ENCODE measurements around the gene INTS14. TPM values are rescaled to one million over a fixed set of nuclear protein-coding genes. Genes with fewer than 3 reads are reported as not detected.

Gene INTS14
- total RNA-seq, 1 donor from 2014 or later: 49.5 TPM

DNA sequence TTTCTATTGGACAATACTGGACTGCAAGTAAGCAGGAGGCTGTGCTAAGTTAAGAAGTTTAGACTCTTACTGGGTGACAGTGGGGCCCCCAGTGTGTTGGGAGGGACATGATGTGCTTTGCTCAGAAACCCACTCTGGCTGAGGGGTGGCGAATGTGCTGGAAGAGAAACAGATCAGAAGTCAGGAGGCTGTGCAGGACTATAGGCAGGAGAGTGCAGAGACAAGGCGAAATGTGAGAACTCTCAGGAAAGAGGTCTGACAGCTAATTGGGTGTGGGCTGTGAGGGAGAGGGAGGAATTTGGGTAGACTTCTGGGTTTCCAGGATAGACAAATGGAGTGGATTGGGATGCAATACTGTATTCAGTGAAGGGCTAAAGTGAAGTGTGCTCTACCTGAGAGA is 22.8 kb upstream of the INTS14 start:
- H3K4me1 Mint-ChIP-seq (ENCODE audit: low read depth, unreplicated experiment): peaks cover 4% of the 10 kb centered on the region
- H3K27ac Mint-ChIP-seq (ENCODE audit: unreplicated experiment): no peak overlapping the region
- no peaks in the 10 kb centered on the region for H3K36me3 Mint-ChIP-seq (ENCODE audit: unreplicated experiment)
- H3K4me3 Mint-ChIP-seq (ENCODE audit: unreplicated experiment): no peak overlapping the region
- no peaks in the 10 kb centered on the region for H3K9me3 Mint-ChIP-seq (ENCODE audit: unreplicated experiment)
- TF ChIP-seq, protein P1, sequence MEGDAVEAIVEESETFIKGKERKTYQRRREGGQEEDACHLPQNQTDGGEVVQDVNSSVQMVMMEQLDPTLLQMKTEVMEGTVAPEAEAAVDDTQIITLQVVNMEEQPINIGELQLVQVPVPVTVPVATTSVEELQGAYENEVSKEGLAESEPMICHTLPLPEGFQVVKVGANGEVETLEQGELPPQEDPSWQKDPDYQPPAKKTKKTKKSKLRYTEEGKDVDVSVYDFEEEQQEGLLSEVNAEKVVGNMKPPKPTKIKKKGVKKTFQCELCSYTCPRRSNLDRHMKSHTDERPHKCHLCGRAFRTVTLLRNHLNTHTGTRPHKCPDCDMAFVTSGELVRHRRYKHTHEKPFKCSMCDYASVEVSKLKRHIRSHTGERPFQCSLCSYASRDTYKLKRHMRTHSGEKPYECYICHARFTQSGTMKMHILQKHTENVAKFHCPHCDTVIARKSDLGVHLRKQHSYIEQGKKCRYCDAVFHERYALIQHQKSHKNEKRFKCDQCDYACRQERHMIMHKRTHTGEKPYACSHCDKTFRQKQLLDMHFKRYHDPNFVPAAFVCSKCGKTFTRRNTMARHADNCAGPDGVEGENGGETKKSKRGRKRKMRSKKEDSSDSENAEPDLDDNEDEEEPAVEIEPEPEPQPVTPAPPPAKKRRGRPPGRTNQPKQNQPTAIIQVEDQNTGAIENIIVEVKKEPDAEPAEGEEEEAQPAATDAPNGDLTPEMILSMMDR (IDR thresholded peaks at IDR 0.05; ENCODE audit: partially characterized antibody, unreplicated experiment): no peak
- H3K27me3 Mint-ChIP-seq (ENCODE audit: unreplicated experiment): peaks cover 4% of the 10 kb centered on the region
- no peak for DNase-seq

DNA sequence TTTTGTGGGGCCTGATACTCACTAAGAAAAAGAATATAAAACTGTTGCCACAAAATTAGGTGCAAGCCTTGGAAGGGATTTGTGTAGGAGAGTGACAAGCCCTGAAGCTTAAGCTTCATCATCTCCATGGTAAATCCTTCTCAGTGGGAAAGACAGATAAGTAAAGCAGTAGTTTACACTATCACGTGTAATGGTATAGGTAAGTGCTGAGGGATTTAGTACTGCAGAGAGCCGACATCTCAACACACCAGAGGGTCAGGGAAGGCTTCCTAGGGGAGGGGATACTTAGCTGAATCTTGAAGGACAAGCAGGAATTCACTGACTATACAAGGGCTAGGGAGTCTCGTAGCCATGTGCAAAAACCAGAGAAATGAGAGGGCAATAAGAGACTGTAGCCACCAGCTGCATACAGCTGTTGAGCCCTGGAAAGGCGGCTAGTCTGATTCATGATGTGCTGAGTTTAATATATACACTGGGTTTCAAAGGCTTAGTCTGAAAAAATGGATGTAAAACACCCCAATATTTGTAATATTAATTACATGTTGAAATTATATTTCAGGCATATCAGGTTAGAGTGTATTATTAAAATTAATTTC is 21.9 kb upstream of the INTS14 start:
- H3K36me3 Mint-ChIP-seq (ENCODE audit: unreplicated experiment): no peaks in the 10 kb centered on the region
- TF ChIP-seq, protein P1 (IDR thresholded peaks at IDR 0.05; ENCODE audit: partially characterized antibody, unreplicated experiment): no peak

DNA sequence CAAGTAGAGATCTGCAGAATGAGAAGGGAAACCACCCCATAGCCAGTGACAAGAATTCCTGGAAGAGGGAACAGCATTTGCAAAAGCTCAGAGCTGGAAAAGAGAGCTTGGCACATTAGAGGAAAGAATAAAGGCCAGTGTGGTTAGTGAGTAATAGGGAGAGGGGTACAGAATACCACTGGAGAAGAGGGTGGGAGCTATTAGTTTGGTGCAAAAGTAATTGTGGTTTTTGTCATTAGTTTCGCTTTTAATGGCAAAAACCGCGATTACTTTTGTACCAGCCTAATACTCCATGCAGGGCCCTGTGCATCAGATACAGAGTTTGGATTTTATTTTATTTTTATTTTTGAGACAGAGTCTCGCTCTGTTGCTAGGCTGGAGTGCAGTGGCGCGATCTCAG is 20.6 kb upstream of the INTS14 start:
- DNase-seq: no peak
- Mint-ChIP-seq H3K4me1 (ENCODE audit: low read depth, unreplicated experiment) (no peaks in the 10 kb centered on the region), H3K36me3 (ENCODE audit: unreplicated experiment) (no peaks in the 10 kb centered on the region), H3K9me3 (ENCODE audit: unreplicated experiment) (no peaks in the 10 kb centered on the region), H3K4me3 (ENCODE audit: unreplicated experiment) (no peak overlapping the region), H3K27ac (ENCODE audit: unreplicated experiment) (no peak overlapping the region), H3K27me3 (ENCODE audit: unreplicated experiment) (peaks cover 3% of the 10 kb centered on the region)
- TF ChIP-seq, protein P1 (IDR thresholded peaks at IDR 0.05; ENCODE audit: partially characterized antibody, unreplicated experiment): no peak

More for the DNA sequence above, 21.9 kb upstream of the INTS14 start:
- H3K4me1 Mint-ChIP-seq (ENCODE audit: low read depth, unreplicated experiment): no peaks in the 10 kb centered on the region
- peaks cover 4% of the 10 kb centered on the region for H3K27me3 Mint-ChIP-seq (ENCODE audit: unreplicated experiment)
- H3K9me3 Mint-ChIP-seq (ENCODE audit: unreplicated experiment): no peaks in the 10 kb centered on the region
- no peak overlapping the region for H3K4me3 Mint-ChIP-seq (ENCODE audit: unreplicated experiment)
- no peak overlapping the region for H3K27ac Mint-ChIP-seq (ENCODE audit: unreplicated experiment)
- DNase-seq: no peak

DNA sequence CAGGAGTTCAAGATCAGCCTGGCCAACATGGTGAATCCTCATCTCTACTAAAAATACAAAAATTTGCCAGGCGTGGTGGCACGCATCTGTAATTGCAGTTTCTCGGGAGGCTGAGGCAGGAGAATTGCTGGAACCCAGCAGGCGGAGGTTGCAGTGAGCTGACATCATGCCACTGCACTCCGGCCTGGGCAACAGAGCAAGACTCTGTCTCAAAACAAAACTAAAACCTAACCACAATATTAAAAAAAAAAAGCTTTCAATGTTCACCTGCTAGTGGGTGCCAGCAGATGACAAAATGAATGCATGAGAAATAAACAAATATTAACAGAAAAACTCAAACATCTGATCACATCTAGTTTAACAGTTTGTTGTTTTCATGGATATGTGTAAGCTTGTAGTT is 19.8 kb upstream of the INTS14 start:
- no peak overlapping the region for H3K4me3 Mint-ChIP-seq (ENCODE audit: unreplicated experiment)
- no peak for DNase-seq
- TF ChIP-seq, protein P1 (IDR thresholded peaks at IDR 0.05; ENCODE audit: partially characterized antibody, unreplicated experiment): no peak
- H3K27me3 Mint-ChIP-seq (ENCODE audit: unreplicated experiment): peaks cover 3% of the 10 kb centered on the region
- no peak overlapping the region for H3K27ac Mint-ChIP-seq (ENCODE audit: unreplicated experiment)
- no peaks in the 10 kb centered on the region for H3K9me3 Mint-ChIP-seq (ENCODE audit: unreplicated experiment)
- H3K36me3 Mint-ChIP-seq (ENCODE audit: unreplicated experiment): no peaks in the 10 kb centered on the region
- no peaks in the 10 kb centered on the region for H3K4me1 Mint-ChIP-seq (ENCODE audit: low read depth, unreplicated experiment)

DNA sequence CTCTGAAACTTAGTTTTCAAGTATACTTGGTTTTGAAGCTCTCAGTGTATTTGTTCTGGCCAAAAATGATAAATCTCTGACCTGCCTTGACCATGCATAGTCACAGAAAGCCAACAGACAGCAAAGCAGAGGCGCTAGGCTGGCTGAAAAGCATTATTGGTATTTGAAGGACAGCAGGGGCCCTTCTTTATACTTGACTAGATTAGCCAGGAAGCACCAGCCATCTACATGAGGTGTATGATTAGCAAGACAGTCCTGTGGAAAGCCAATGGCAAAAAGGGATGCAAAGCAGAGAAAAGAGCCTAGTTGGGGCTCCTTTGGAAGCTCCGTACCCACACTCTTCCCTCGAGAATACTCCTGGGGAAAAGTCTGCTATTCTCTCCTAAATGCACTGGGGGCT is 18.6 kb upstream of the INTS14 start:
- TF ChIP-seq, protein P1 (IDR thresholded peaks at IDR 0.05; ENCODE audit: partially characterized antibody, unreplicated experiment): no peak
- no peak for DNase-seq
- peaks cover 3% of the 10 kb centered on the region for H3K27me3 Mint-ChIP-seq (ENCODE audit: unreplicated experiment)
- no peak overlapping the region for H3K27ac Mint-ChIP-seq (ENCODE audit: unreplicated experiment)
- no peaks in the 10 kb centered on the region for H3K9me3 Mint-ChIP-seq (ENCODE audit: unreplicated experiment)
- no peak overlapping the region for H3K4me3 Mint-ChIP-seq (ENCODE audit: unreplicated experiment)
- H3K36me3 Mint-ChIP-seq (ENCODE audit: unreplicated experiment): peaks cover 1% of the 10 kb centered on the region
- no peaks in the 10 kb centered on the region for H3K4me1 Mint-ChIP-seq (ENCODE audit: low read depth, unreplicated experiment)

All from glutamatergic neuron (in vitro differentiated cells).